CD4-positive, alpha-beta T cell (primary cell): ENCODE results near the gene CCDC136. TPM values are rescaled to one million over a fixed set of nuclear protein-coding genes. Genes with fewer than 3 reads are reported as not detected.

ENCODE experiments used
- ATAC-seq: fragments of 200-7000 bp; cut with Tn5 transposase; one replicate; pipeline ENCODE4 v1.10.0; 2022; ENCODE audit warnings: mild to moderate bottlenecking; ENCODE audit not compliant: poor library complexity
- CTCF ChIA-PET: fragments of 350-600 bp; sonication (Branson Sonifier 250); formaldehyde crosslinking; loops from one replicate; lab custom pipeline; 2021; ENCODE audit warnings: antibody characterized with exemption, inconsistent platforms; lab: Charles Lee
- POLR2A ChIA-PET: fragments of 350-600 bp; sonication (Branson Sonifier 250); formaldehyde crosslinking; loops from one replicate; lab custom pipeline; 2021; ENCODE audit warnings: antibody characterized with exemption, inconsistent platforms; lab: Charles Lee
- DNase-seq, 14 experiments: peaks; one replicate each; pipeline ENCODE4 v3.0.0-alpha.2; 2013 to 2020; ENCODE audit warnings: mixed read lengths in 2 of 14
- H3K27ac ChIP-seq, 2 donors: one replicate each; pipeline versions ENCODE4 v1.5.1 to v1.7.0; 2013; ENCODE audit warnings: low read length in 2 of 2, low read depth in 1 of 2, mild to moderate bottlenecking in 1 of 2
- H3K27me3 ChIP-seq, 2 experiments: 1 replicate in 1 of 2; 2 replicates in 1 of 2; pipeline versions ENCODE4 v1.6.1 to v1.7.0; 2013; ENCODE audit warnings: low read length in 2 of 2, control low read depth in 1 of 2, mild to moderate bottlenecking in 1 of 2, moderate library complexity in 1 of 2; ENCODE audit not compliant: insufficient read depth in 2 of 2, control insufficient read depth in 1 of 2
- H3K36me3 ChIP-seq: one replicate; pipeline ENCODE4 v1.6.1; 2013; ENCODE audit warnings: low read length, control low read depth; ENCODE audit not compliant: insufficient read depth
- H3K4me1 ChIP-seq: one replicate; pipeline ENCODE4 v1.6.1; 2013; ENCODE audit warnings: low read length, control low read depth; ENCODE audit not compliant: insufficient read depth
- H3K4me3 ChIP-seq: one replicate; pipeline ENCODE4 v1.5.1; 2013; ENCODE audit warnings: mild to moderate bottlenecking, low read length, moderate library complexity
- H3K9me3 ChIP-seq, 2 experiments: 1 replicate in 1 of 2; 2 replicates in 1 of 2; pipeline versions ENCODE4 v1.6.1 to v1.7.0; 2013; ENCODE audit warnings: low read length in 2 of 2, mild to moderate bottlenecking in 2 of 2, control low read depth in 1 of 2, moderate library complexity in 1 of 2; ENCODE audit not compliant: control insufficient read depth in 1 of 2, insufficient read depth in 1 of 2
- H3K27ac Mint-ChIP-seq: one replicate; pipeline ENCODE4 v1.8.0; 2020; ENCODE audit warnings: mixed read lengths
- H3K27me3 Mint-ChIP-seq: one replicate; pipeline ENCODE4 v1.8.0; 2021; ENCODE audit warnings: mixed read lengths
- H3K36me3 Mint-ChIP-seq: one replicate; pipeline ENCODE4 v1.8.0; 2021; ENCODE audit warnings: low read depth, mixed read lengths
- H3K4me1 Mint-ChIP-seq: one replicate; pipeline ENCODE4 v1.8.0; 2021; ENCODE audit warnings: low read depth, mixed read lengths
- H3K4me3 Mint-ChIP-seq: one replicate; pipeline ENCODE4 v1.8.0; 2020; ENCODE audit warnings: mild to moderate bottlenecking, mixed read lengths
- H3K9me3 Mint-ChIP-seq: one replicate; pipeline ENCODE4 v1.8.0; 2020; ENCODE audit warnings: mixed read lengths
- intact Hi-C, 2 experiments: fragments of 100-400 bp; cut with DNase I in 1 of 2; cut with micrococcal nuclease in 1 of 2; formaldehyde crosslinking; loops; one replicate each; pipeline versions ENCODE4 v1.15.1 to v1.9.0; 2023 to 2025; cut with DNase I, micrococcal nuclease
- total RNA-seq, 174 experiments: library from RNA in 2 of 174; stranded (reverse) in 2 of 174; gene quantifications; one replicate each; pipeline ENCODE4 v1.2.3 and lab custom pipeline; 2021 to 2026
- TF ChIP-seq, protein P1 (sequence below): fragments of 200-600 bp; IDR thresholded peaks from one replicate; pipeline ENCODE4 v1.8.0; 2022; ENCODE audit warnings: antibody characterized with exemption, mild to moderate bottlenecking

CCDC136 gene
- total RNA-seq, 2 experiments from 2014 or later = 4.5 to 4.9 TPM

DNA sequence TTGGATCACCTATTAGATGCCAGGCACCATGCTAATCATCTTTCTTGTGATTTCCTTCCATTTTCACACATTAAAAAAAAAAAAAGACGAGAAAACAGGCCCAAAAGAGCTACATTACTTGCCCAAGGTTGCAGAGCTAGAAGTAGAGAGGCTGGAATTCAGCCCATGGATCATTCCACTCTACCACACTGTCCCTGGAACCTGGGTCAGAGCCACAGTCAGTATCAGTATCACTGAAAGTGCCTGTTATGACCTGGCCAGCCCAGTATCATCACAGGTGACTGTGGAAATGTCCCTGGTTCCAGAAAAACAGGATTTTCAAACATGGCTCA, 35.1 kb downstream of the CCDC136 start:
- H3K9me3 ChIP-seq = peaks cover 0 to 22% of the 10 kb centered on the region in 2 experiments
- peaks cover 37 to 48% of the 10 kb centered on the region in 2 experiments for H3K27me3 ChIP-seq
- ChIA-PET CTCF (no interaction called here), POLR2A (no interaction called here)
- H3K4me1 Mint-ChIP-seq = peaks cover 13% of the 10 kb centered on the region
- TF ChIP-seq, protein P1, sequence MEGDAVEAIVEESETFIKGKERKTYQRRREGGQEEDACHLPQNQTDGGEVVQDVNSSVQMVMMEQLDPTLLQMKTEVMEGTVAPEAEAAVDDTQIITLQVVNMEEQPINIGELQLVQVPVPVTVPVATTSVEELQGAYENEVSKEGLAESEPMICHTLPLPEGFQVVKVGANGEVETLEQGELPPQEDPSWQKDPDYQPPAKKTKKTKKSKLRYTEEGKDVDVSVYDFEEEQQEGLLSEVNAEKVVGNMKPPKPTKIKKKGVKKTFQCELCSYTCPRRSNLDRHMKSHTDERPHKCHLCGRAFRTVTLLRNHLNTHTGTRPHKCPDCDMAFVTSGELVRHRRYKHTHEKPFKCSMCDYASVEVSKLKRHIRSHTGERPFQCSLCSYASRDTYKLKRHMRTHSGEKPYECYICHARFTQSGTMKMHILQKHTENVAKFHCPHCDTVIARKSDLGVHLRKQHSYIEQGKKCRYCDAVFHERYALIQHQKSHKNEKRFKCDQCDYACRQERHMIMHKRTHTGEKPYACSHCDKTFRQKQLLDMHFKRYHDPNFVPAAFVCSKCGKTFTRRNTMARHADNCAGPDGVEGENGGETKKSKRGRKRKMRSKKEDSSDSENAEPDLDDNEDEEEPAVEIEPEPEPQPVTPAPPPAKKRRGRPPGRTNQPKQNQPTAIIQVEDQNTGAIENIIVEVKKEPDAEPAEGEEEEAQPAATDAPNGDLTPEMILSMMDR = no peak
- intact Hi-C loops = no loop called here
- DNase-seq (no peak), ATAC-seq (no peak)
- no peak overlapping the region for H3K27ac Mint-ChIP-seq
- H3K4me1 ChIP-seq = peaks cover 25% of the 10 kb centered on the region
- H3K27me3 Mint-ChIP-seq = peaks cover 65% of the 10 kb centered on the region
- H3K4me3 Mint-ChIP-seq = no peak overlapping the region
- H3K36me3 ChIP-seq = no peaks in the 10 kb centered on the region
- no peak overlapping the region for H3K4me3 ChIP-seq
- H3K9me3 Mint-ChIP-seq = no peaks in the 10 kb centered on the region
- H3K36me3 Mint-ChIP-seq = no peaks in the 10 kb centered on the region
- H3K27ac ChIP-seq = no peak overlapping the region

DNA sequence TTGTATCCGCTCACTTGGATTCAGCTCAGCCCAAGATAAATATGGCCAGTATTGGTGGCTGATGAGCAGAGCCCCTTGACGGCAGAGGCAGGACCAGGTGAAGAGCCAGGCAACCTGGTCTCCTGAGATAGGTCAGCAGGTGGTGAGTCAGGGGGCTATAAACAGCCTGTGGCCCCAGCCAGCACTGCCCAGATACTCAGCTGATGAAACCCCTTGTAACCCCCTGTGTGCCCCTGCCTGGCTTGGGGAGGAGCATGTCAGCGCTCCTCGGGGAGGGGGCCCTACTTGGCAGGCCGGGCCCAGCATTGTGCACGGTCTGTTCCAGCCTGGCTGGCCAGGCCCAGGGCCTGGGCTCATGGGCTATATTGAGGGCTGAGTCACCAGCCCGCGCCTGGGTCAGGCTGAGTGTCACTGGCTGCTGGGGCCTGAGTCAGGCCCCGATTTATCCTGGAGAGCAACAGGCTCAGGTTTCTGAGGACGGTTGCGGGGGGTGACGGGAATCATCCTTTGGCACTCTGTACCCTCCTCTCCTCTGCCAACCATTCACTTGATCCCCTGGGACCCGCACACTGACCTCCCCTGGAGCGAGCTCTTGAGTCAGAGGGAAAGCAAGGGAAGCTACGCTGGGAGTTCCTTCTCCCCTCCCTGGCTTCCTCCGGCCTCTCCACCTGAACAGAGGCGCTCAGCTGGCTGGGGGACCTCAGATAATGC, 35.6 kb downstream of the CCDC136 start:
- ChIA-PET CTCF (no interaction called here), POLR2A (no interaction called here)
- no peaks in the 10 kb centered on the region for H3K9me3 Mint-ChIP-seq
- H3K4me3 Mint-ChIP-seq = no peak overlapping the region
- DNase-seq = no peak
- no peak overlapping the region for H3K27ac ChIP-seq
- H3K36me3 ChIP-seq = no peaks in the 10 kb centered on the region
- intact Hi-C loops = no loop called here
- H3K4me1 ChIP-seq = peaks cover 26% of the 10 kb centered on the region
- peaks cover 13% of the 10 kb centered on the region for H3K4me1 Mint-ChIP-seq
- H3K36me3 Mint-ChIP-seq = no peaks in the 10 kb centered on the region
- peaks cover 41 to 50% of the 10 kb centered on the region in 2 experiments for H3K27me3 ChIP-seq
- TF ChIP-seq, protein P1 = no peak
- no peak overlapping the region for H3K27ac Mint-ChIP-seq
- peaks cover 0 to 22% of the 10 kb centered on the region in 2 experiments for H3K9me3 ChIP-seq
- H3K4me3 ChIP-seq = no peak overlapping the region
- ATAC-seq = no peak
- H3K27me3 Mint-ChIP-seq = peaks cover 65% of the 10 kb centered on the region

DNA sequence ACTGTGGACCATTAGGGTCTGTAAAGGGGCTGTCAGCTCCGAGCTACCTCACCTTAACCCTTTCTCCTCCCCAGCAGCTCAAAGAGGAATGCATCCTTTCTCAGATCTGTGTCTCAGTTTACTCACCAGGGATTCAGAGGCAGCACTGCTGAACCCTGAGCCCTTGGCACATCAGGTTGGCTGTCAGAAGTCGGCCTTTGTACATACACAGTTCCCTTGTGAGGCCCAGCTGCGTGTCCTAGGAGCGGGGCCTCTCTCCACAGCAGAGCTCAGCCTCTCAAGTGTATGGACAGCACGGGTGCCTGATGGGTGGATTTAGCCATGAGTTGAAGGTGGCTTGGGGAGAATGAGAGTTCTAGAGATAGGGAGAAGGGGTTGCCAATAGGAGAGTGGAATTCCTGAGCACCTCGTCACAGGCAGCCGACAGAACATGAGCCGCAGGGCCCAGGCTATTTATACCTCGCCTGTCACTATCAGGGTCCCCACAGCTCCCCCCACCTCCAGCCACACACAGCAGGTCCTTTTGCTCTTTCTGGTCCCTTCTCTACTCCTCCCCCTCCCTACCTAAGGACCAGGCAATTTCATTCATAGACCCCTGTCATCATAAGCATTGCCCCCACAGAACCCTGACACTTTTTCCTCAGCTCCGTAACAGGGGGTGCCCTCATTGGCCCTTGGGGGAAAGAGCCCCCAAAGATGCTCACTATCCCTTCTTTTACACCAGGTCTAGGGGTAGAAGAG, 36.4 kb downstream of the CCDC136 start:
- H3K27ac ChIP-seq = no peak overlapping the region
- ATAC-seq (no peak), DNase-seq (no peak)
- H3K9me3 Mint-ChIP-seq = no peaks in the 10 kb centered on the region
- peaks cover 0 to 22% of the 10 kb centered on the region in 2 experiments for H3K9me3 ChIP-seq
- intact Hi-C loops = no loop called here
- peaks cover 26% of the 10 kb centered on the region for H3K4me1 ChIP-seq
- H3K36me3 Mint-ChIP-seq = no peaks in the 10 kb centered on the region
- no peak overlapping the region for H3K27ac Mint-ChIP-seq
- no peak overlapping the region for H3K4me3 Mint-ChIP-seq
- ChIA-PET CTCF (no interaction called here), POLR2A (no interaction called here)
- peaks cover 42 to 55% of the 10 kb centered on the region in 2 experiments for H3K27me3 ChIP-seq
- peaks cover 13% of the 10 kb centered on the region for H3K4me1 Mint-ChIP-seq
- H3K27me3 Mint-ChIP-seq = peaks cover 65% of the 10 kb centered on the region
- H3K36me3 ChIP-seq = no peaks in the 10 kb centered on the region
- TF ChIP-seq, protein P1 = no peak
- no peak overlapping the region for H3K4me3 ChIP-seq
